D721Med (cell line): ENCODE results near the gene HTRA3.

Source experiments
- DNase-seq: peaks from one replicate; pipeline ENCODE4 v3.0.0; 2011; ENCODE audit warnings: low spot score; ENCODE audit not compliant: insufficient read length
- FAIRE-seq: peaks from 2 replicates; lab custom pipeline; 2011; peaks lifted over from hg19 to GRCh38; lab: Jason Lieb, UNC
- CTCF ChIP-seq: IDR thresholded peaks from 2 replicates; pipeline ENCODE4 v1.5.1; 2012; ENCODE audit warnings: mild to moderate bottlenecking, control low read depth; ENCODE audit not compliant: insufficient read depth; ENCODE audit errors: missing control alignments

HTRA3 gene

GRCh38 chr4:8230033-8230432 is 39.5 kb upstream of the HTRA3 start:
- no peak for FAIRE-seq
- DNase-seq, result no peak
- TF ChIP-seq CTCF, result no peak

- DNase-seq (no peak), FAIRE-seq (no peak)
- no peak for TF ChIP-seq CTCF
These were observed 38.7 kb upstream of the HTRA3 start for GRCh38 chr4:8230891-8231290.

- TF ChIP-seq CTCF, result no peak
- DNase-seq (no peak), FAIRE-seq (no peak)
These were observed 38.0 kb upstream of the HTRA3 start for GRCh38 chr4:8231551-8232049.

- TF ChIP-seq CTCF, result no peak
- DNase-seq, result no peak
- FAIRE-seq, result no peak
These were observed 36.8 kb upstream of the HTRA3 start for GRCh38 chr4:8232748-8233147.

- DNase-seq (no peak), FAIRE-seq (no peak)
- TF ChIP-seq CTCF, result no peak
These were observed 35.7 kb upstream of the HTRA3 start for GRCh38 chr4:8233672-8234484.

GRCh38 chr4:8234715-8235114 is 34.8 kb upstream of the HTRA3 start:
- FAIRE-seq (no peak), DNase-seq (no peak)
- TF ChIP-seq CTCF, result no peak

GRCh38 chr4:8235224-8235623 is 34.3 kb upstream of the HTRA3 start:
- no peak for TF ChIP-seq CTCF

More at GRCh38 chr4:8235224-8235623, 34.3 kb upstream of the HTRA3 start:
- DNase-seq (no peak), FAIRE-seq (no peak)
